NT2/D1 (cell line): ENCODE results near the gene DAO.

ENCODE experiments used
- YY1 ChIP-seq: IDR thresholded peaks from 2 replicates; pipeline ENCODE4 v1.6.1; 2011; ENCODE audit not compliant: insufficient read length, insufficient read depth
- ZNF274 ChIP-seq: IDR thresholded peaks from 2 replicates; pipeline ENCODE4 v1.6.1; 2011; ENCODE audit warnings: mild to moderate bottlenecking, low read depth, low read length

DNA sequence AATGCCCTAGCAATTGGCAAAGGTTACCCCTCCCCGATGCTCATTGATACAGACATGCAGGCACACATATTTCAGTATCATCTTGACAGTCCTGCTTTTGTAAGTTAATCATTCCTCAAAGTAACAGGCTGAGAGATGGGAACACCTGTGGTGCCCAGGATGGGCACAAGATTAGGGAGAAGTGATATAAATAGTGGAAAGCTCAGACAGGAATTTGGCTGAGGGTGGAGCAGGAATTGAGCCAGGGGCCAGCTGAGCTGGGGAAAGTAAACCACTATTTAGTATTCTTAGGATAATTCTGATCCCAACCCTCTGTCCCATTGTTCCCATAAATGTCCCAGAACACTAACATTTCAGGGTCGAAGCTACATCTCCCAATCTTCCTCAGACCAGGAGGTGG lies 38.3 kb downstream of the DAO start:
- TF ChIP-seq YY1: no peak
- no peak for TF ChIP-seq ZNF274
